UCSD-AML1 (cell line): ENCODE results near the gene ATG7.
A peak's percentile ranks its signal among the peaks of the same experiment; 100 is the strongest.
"Not testable (repeated sequence)": the region's sequence is repeated elsewhere in the genome, so short reads cannot be mapped to it uniquely, and the experiment has no call there.

Experiments
- DNase-seq: peaks from one replicate; lab custom pipeline; 2025; ENCODE audit not compliant: unreplicated experiment; lab: John Stamatoyannopoulos, UW

The ATG7 gene

GRCh38 chr3:11498646-11499045 lies 226.4 kb downstream of the ATG7 start:
- no peak for DNase-seq

GRCh38 chr3:11499144-11499543 lies 226.9 kb downstream of the ATG7 start:
- no peak for DNase-seq

GRCh38 chr3:11502413-11502812 lies 230.2 kb downstream of the ATG7 start:
- not testable (repeated sequence) for DNase-seq

GRCh38 chr3:11507719-11508118 lies 235.5 kb downstream of the ATG7 start:
- DNase-seq, result no peak

- DNase-seq, result no peak
Measured at GRCh38 chr3:11508346-11509172, 236.4 kb downstream of the ATG7 start.

- no peak for DNase-seq
Measured at GRCh38 chr3:11509173-11510000, 237.2 kb downstream of the ATG7 start.

GRCh38 chr3:11510001-11510340 lies 237.8 kb downstream of the ATG7 start:
- DNase-seq, result no peak

- no peak for DNase-seq
Measured at GRCh38 chr3:11510356-11510755, 238.2 kb downstream of the ATG7 start.

- not testable (repeated sequence) for DNase-seq
Measured at GRCh38 chr3:11511606-11512005, 239.4 kb downstream of the ATG7 start.

GRCh38 chr3:11513125-11513816 lies 241.1 kb downstream of the ATG7 start:
- not testable (repeated sequence) for DNase-seq

GRCh38 chr3:11513817-11514135 lies 241.6 kb downstream of the ATG7 start:
- no peak for DNase-seq

GRCh38 chr3:11514191-11514821 lies 242.1 kb downstream of the ATG7 start:
- DNase-seq, result peak; percentile 41

- no peak for DNase-seq
Measured at GRCh38 chr3:11517601-11518000, 245.4 kb downstream of the ATG7 start.

- no peak for DNase-seq
Measured at GRCh38 chr3:11521167-11521566, 249.0 kb downstream of the ATG7 start.

- no peak for DNase-seq
Measured at GRCh38 chr3:11522398-11522715, 250.2 kb downstream of the ATG7 start.

- DNase-seq, result no peak
Measured at GRCh38 chr3:11522953-11523571, 250.9 kb downstream of the ATG7 start.

- DNase-seq, result no peak
Measured at GRCh38 chr3:11523572-11524101, 251.4 kb downstream of the ATG7 start.

GRCh38 chr3:11526121-11526520 lies 253.9 kb downstream of the ATG7 start:
- not testable (repeated sequence) for DNase-seq

GRCh38 chr3:11529281-11529680 lies 257.1 kb downstream of the ATG7 start:
- no peak for DNase-seq

- no peak for DNase-seq
Measured at GRCh38 chr3:11530153-11530721, 258.0 kb downstream of the ATG7 start.
